ENCODE data around the gene FOXK1.

DNA sequence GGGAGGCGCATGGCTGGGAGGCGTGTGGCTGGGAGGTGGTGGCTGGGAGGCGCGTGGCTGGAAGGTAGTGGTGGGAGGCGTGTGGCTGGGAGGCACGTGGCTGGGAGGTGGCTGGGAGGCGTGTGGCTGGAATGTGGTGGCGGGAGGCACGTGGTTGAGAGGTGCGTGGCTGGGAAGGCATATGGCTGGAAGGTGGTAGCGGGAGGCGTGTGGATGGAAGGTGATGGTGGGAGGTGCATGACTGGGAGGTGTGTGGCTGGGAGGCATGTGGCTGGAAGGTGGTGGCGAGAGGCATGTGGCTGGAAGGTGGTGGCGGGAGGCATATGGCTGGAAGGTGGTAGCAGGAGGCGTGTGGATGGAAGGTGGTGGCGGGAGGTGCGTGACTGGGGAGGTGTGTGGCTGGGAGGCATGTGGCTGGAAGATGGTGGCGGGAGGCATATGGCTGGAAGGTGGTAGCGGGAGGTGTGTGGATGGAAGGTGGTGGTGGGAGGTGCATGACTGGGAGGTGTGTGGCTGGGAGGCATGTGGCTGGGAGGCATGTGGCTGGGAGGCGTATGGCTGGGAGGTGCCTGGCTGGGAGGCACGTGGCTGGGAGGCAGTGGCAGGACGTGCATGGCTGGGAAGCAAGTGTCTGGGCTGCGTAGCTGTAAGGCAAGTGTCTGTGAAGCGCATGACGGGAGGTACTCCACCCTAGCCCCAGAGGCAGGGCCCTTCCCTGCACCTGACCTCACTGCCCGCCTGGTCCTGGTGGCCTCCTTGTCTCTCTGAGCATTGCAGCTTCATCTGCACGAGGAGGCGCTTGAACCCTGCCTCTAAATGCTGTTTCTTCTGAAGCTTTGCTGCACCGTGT is 35.1 kb downstream of the FOXK1 start:
- TF ChIP-seq POLR2A (IDR thresholded peaks at IDR 0.05): no peak
- TF ChIP-seq, protein P1, sequence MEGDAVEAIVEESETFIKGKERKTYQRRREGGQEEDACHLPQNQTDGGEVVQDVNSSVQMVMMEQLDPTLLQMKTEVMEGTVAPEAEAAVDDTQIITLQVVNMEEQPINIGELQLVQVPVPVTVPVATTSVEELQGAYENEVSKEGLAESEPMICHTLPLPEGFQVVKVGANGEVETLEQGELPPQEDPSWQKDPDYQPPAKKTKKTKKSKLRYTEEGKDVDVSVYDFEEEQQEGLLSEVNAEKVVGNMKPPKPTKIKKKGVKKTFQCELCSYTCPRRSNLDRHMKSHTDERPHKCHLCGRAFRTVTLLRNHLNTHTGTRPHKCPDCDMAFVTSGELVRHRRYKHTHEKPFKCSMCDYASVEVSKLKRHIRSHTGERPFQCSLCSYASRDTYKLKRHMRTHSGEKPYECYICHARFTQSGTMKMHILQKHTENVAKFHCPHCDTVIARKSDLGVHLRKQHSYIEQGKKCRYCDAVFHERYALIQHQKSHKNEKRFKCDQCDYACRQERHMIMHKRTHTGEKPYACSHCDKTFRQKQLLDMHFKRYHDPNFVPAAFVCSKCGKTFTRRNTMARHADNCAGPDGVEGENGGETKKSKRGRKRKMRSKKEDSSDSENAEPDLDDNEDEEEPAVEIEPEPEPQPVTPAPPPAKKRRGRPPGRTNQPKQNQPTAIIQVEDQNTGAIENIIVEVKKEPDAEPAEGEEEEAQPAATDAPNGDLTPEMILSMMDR (IDR thresholded peaks at IDR 0.05): no peak

All from right lobe of liver (tissue), 4 donors.